ENCODE results near the gene NF2.

DNA sequence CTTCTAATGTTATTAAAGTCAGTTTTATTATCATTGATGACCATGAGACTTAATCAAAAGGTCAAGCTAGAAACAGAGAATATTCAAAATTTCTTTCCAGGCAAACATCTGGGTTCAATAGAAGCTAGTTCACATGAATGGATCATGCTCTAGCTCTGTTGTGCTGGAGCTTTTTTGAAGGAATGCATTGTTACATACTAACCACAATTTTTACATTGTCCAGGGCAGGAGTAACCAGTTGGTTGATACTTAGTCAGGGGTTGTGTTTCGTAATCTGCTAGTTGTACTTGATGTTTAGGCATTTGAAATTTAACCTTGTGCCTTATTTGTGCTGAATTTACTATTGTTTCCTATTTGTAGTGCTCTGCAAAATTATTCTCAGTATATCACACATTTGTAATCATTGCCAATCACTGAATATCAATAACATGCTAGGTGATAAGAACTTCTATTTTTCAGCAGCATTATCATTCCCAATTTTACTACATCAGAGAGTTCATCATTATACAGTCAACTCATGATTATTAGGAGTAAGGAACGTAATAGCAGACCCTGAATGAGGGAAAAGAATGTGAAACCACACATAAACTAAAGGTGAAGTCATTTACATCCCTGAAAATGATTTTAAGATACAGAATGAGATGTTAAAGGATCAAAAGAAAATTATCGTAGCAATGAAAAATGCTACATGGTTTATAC, 23.2 kb downstream of the NF2 start:
- TF ChIP-seq SPI1 (IDR thresholded peaks at IDR 0.05; ENCODE audit: low read depth, low read length) (no peak), POLR2AphosphoS5 (IDR thresholded peaks at IDR 0.05; ENCODE audit: low read depth, low read length) (no peak), TAF1 (IDR thresholded peaks at IDR 0.05; ENCODE audit: low read depth, low read length) (no peak)
